HEK293T (cell line): Measurements from ENCODE around the gene GRM5.
"Not testable (repeated sequence)": the region's sequence is repeated elsewhere in the genome, so short reads cannot be mapped to it uniquely, and the experiment has no call there.

Experiments used
- CTCF ChIA-PET: fragments of 350-600 bp; formaldehyde crosslinking; extraction: SDS; loops from one replicate; lab custom pipeline; 2021; ENCODE audit warnings: antibody characterized with exemption, inconsistent platforms; lab: Yijun Ruan, JAX
- POLR2A ChIA-PET: fragments of 350-600 bp; formaldehyde crosslinking; extraction: SDS; loops from one replicate; lab custom pipeline; 2020; ENCODE audit warnings: antibody characterized with exemption, inconsistent platforms; lab: Yijun Ruan, JAX
- DNase-seq: peaks from one replicate; pipeline ENCODE4 v3.0.0; 2012; ENCODE audit warnings: mixed read lengths; ENCODE audit errors: extremely low spot score
- ARNT ChIP-seq: fragments of 450-650 bp; IDR thresholded peaks from 2 replicates; pipeline ENCODE4 v1.6.1; 2017; ENCODE audit warnings: mild to moderate bottlenecking
- BHLHE40 ChIP-seq: fragments of 450-650 bp; IDR thresholded peaks from 2 replicates; pipeline ENCODE4 v1.6.1; 2016; ENCODE audit warnings: mild to moderate bottlenecking, moderate library complexity, borderline replicate concordance
- CTBP1 ChIP-seq: fragments of 450-650 bp; IDR thresholded peaks from 2 replicates; pipeline ENCODE4 v1.6.1; 2016; ENCODE audit warnings: borderline replicate concordance
- ELF4 ChIP-seq: fragments of 450-650 bp; IDR thresholded peaks from 2 replicates; pipeline ENCODE4 v1.6.1; 2017; ENCODE audit warnings: antibody characterized with exemption
- FOXA1 ChIP-seq: fragments of 450-650 bp; IDR thresholded peaks from 2 replicates; pipeline ENCODE4 v1.6.1; 2016; ENCODE audit warnings: mild to moderate bottlenecking
- FOXK2 ChIP-seq: fragments of 450-650 bp; IDR thresholded peaks from 2 replicates; pipeline ENCODE4 v1.6.1; 2016; ENCODE audit warnings: mild to moderate bottlenecking
- FOXM1 ChIP-seq: fragments of 450-650 bp; IDR thresholded peaks from 2 replicates; pipeline ENCODE4 v1.6.1; 2017; ENCODE audit warnings: mild to moderate bottlenecking, borderline replicate concordance
- HDGF ChIP-seq: fragments of 450-650 bp; IDR thresholded peaks from 2 replicates; pipeline ENCODE4 v1.6.1; 2017; ENCODE audit warnings: antibody characterized with exemption, borderline replicate concordance
- L3MBTL2 ChIP-seq: fragments of 450-650 bp; conservative IDR thresholded peaks from 2 replicates; pipeline ENCODE4 v1.6.1; 2016; ENCODE audit warnings: mild to moderate bottlenecking
- LEF1 ChIP-seq: fragments of 450-650 bp; IDR thresholded peaks from 2 replicates; pipeline ENCODE4 v1.6.1; 2017; ENCODE audit warnings: mild to moderate bottlenecking, borderline replicate concordance
- NFRKB ChIP-seq: fragments of 450-650 bp; IDR thresholded peaks from 2 replicates; pipeline ENCODE4 v1.6.1; 2016; ENCODE audit warnings: mild to moderate bottlenecking, moderate library complexity
- PKNOX1 ChIP-seq: fragments of 450-650 bp; IDR thresholded peaks from 2 replicates; pipeline ENCODE4 v1.6.1; 2016
- SP1 ChIP-seq: fragments of 450-650 bp; IDR thresholded peaks from 2 replicates; pipeline ENCODE4 v1.6.1; 2017
- SUZ12 ChIP-seq: fragments of 450-650 bp; IDR thresholded peaks from 2 replicates; pipeline ENCODE4 v1.6.1; 2016; ENCODE audit warnings: mild to moderate bottlenecking
- TARDBP ChIP-seq: fragments of 450-650 bp; IDR thresholded peaks from 2 replicates; pipeline ENCODE4 v1.6.1; 2016
- ZNF384 ChIP-seq: fragments of 450-650 bp; IDR thresholded peaks from 2 replicates; pipeline ENCODE4 v1.6.1; 2016

GRM5 gene

GRCh38 chr11:89052220-89052619 lies 13.6 kb downstream of the GRM5 start:
- CTCF ChIA-PET = no interaction called here
- POLR2A ChIA-PET = no interaction called here
- TF ChIP-seq ELF4 (no peak), SP1 (no peak), ZNF384 (no peak), ARNT (no peak)
- no peak for DNase-seq

- POLR2A ChIA-PET, CTCF ChIA-PET, DNase-seq: not testable (repeated sequence)
Measured at GRCh38 chr11:89047159-89047558, 18.6 kb downstream of the GRM5 start.

- DNase-seq, POLR2A ChIA-PET, CTCF ChIA-PET: not testable (repeated sequence)
Measured at GRCh38 chr11:89043861-89044588, 21.8 kb downstream of the GRM5 start.

GRCh38 chr11:89029671-89030070 lies 36.1 kb downstream of the GRM5 start:
- POLR2A ChIA-PET, DNase-seq, CTCF ChIA-PET: not testable (repeated sequence)

GRCh38 chr11:89021339-89021738 lies 44.4 kb downstream of the GRM5 start:
- TF ChIP-seq NFRKB (no peak), FOXA1 (no peak), SP1 (no peak), ZNF384 (no peak), L3MBTL2 (no peak), FOXM1 (no peak), BHLHE40 (no peak), LEF1 (no peak)
- ChIA-PET POLR2A (no interaction called here), CTCF (no interaction called here)
- DNase-seq = no peak

- CTCF ChIA-PET, POLR2A ChIA-PET, DNase-seq: not testable (repeated sequence)
Measured at GRCh38 chr11:89019827-89020547, 45.8 kb downstream of the GRM5 start.

- ChIA-PET CTCF (no interaction called here), POLR2A (no interaction called here)
- no peak for DNase-seq
- TF ChIP-seq ELF4 (no peak), LEF1 (no peak), FOXK2 (no peak), BHLHE40 (no peak), FOXA1 (no peak), TARDBP (no peak), L3MBTL2 (no peak), CTBP1 (no peak), NFRKB (no peak), FOXM1 (no peak), PKNOX1 (no peak)
Measured at GRCh38 chr11:89016214-89016613, 49.6 kb downstream of the GRM5 start.

GRCh38 chr11:89015614-89016013 lies 50.2 kb downstream of the GRM5 start:
- ChIA-PET POLR2A (no interaction called here), CTCF (no interaction called here)
- DNase-seq = no peak
- TF ChIP-seq PKNOX1 = no peak
- no peak for TF ChIP-seq SP1
- no peak for TF ChIP-seq NFRKB
- TF ChIP-seq LEF1 = no peak
- no peak for TF ChIP-seq CTBP1
- no peak for TF ChIP-seq SUZ12
- no peak for TF ChIP-seq BHLHE40
- TF ChIP-seq HDGF = no peak
- TF ChIP-seq FOXM1 = no peak
- TF ChIP-seq ELF4 = no peak
- TF ChIP-seq FOXA1 = no peak
- no peak for TF ChIP-seq TARDBP
- no peak for TF ChIP-seq ZNF384
- TF ChIP-seq ARNT = no peak
- no peak for TF ChIP-seq FOXK2
- TF ChIP-seq L3MBTL2 = no peak

GRCh38 chr11:89000852-89001251 lies 64.9 kb downstream of the GRM5 start:
- DNase-seq, POLR2A ChIA-PET: not testable (repeated sequence)

More at GRCh38 chr11:89000852-89001251, 64.9 kb downstream of the GRM5 start:
- CTCF ChIA-PET = not testable (repeated sequence)
